PC-9 (cell line): Measurements from ENCODE around the gene EPHA3. TPM values are rescaled to one million over a fixed set of nuclear protein-coding genes. Genes with fewer than 3 reads are reported as not detected.

Experiments used
- BruUV-seq: library from RNA; stranded (reverse); fragments of 400-500 nt; replicated peaks from 2 replicates; lab custom pipeline; 2021; lab: Mats Ljungman, UMichigan
- CTCF ChIA-PET: fragments of 300-600 bp; sonication (Branson Sonifier 250); formaldehyde crosslinking; loops from one replicate; lab custom pipeline; 2022; ENCODE audit warnings: antibody characterized with exemption; lab: Charles Lee
- POLR2A ChIA-PET: fragments of 300-600 bp; sonication (Branson Sonifier 250); formaldehyde crosslinking; loops from one replicate; lab custom pipeline; 2022; ENCODE audit warnings: antibody characterized with exemption; ENCODE audit not compliant: unreplicated experiment; lab: Charles Lee
- DNase-seq, 2 experiments: peaks; one replicate each; pipeline versions ENCODE4 v3.0.0 to v3.0.0-alpha.2; 2015 to 2022; ENCODE audit warnings: mixed read lengths in 1 of 2
- H2AFZ ChIP-seq: fragments of 200-600 bp; sonication (generic); 2 replicates; pipeline ENCODE4 v1.8.1; 2017; ENCODE audit warnings: antibody characterized with exemption
- H3F3A ChIP-seq: fragments of 200-600 bp; sonication (generic); 2 replicates; pipeline ENCODE4 v1.8.1; 2017; ENCODE audit warnings: antibody characterized with exemption, mild to moderate bottlenecking, low read depth; ENCODE audit not compliant: insufficient read depth
- H3K27ac ChIP-seq: fragments of 200-600 bp; sonication (generic); 2 replicates; pipeline ENCODE4 v1.6.1; 2016; ENCODE audit warnings: mixed run types
- H3K27me3 ChIP-seq: fragments of 200-600 bp; sonication (generic); 2 replicates; pipeline ENCODE4 v1.6.1; 2016; ENCODE audit warnings: low read depth, mixed run types; ENCODE audit not compliant: insufficient read depth
- H3K36me3 ChIP-seq: fragments of 200-600 bp; sonication (generic); 2 replicates; pipeline ENCODE4 v1.6.1; 2016; ENCODE audit warnings: low read depth, mixed run types
- H3K4me1 ChIP-seq: fragments of 200-600 bp; sonication (generic); replicated peaks from 2 replicates; pipeline ENCODE4 v1.6.1; 2016; ENCODE audit warnings: mixed run types; ENCODE audit not compliant: insufficient read depth
- H3K4me2 ChIP-seq: fragments of 200-600 bp; sonication (generic); 2 replicates; pipeline ENCODE4 v1.6.1; 2017; ENCODE audit warnings: mixed run types
- H3K4me3 ChIP-seq: fragments of 200-600 bp; sonication (generic); 2 replicates; pipeline ENCODE4 v1.6.1; 2016; ENCODE audit warnings: mixed run types
- H3K79me2 ChIP-seq: fragments of 200-600 bp; sonication (generic); 2 replicates; pipeline ENCODE4 v1.6.1; 2017; ENCODE audit warnings: low read depth, mixed run types
- H3K9me2 ChIP-seq: fragments of 200-600 bp; sonication (generic); 2 replicates; pipeline ENCODE4 v1.8.1; 2017; ENCODE audit warnings: mild to moderate bottlenecking; ENCODE audit not compliant: insufficient read depth
- H3K9me3 ChIP-seq: fragments of 200-600 bp; sonication (generic); 2 replicates; pipeline ENCODE4 v1.8.1; 2016; ENCODE audit warnings: low read depth; ENCODE audit not compliant: insufficient read depth
- H4K20me1 ChIP-seq: fragments of 200-600 bp; sonication (generic); 2 replicates; pipeline ENCODE4 v1.8.1; 2017; ENCODE audit not compliant: insufficient read depth
- EZH2 ChIP-seq: fragments of 200-600 bp; sonication (generic); IDR thresholded peaks from 2 replicates; pipeline ENCODE4 v1.8.0; 2017; ENCODE audit warnings: antibody characterized with exemption, low read depth
- intact Hi-C: fragments of 100-400 bp; cut with micrococcal nuclease; formaldehyde crosslinking; loops from one replicate; pipeline ENCODE4 v1.10.0; 2022; ENCODE audit not compliant: unreplicated experiment
- total RNA-seq: library from RNA; stranded (reverse); gene quantifications from 2 replicates; pipeline ENCODE4 v1.2.3, GENCODE V29; 2021
- TF ChIP-seq, protein P1 (sequence below): fragments of 200-600 bp; sonication (generic); conservative IDR thresholded peaks from 2 replicates; pipeline ENCODE4 v1.6.1; 2017; ENCODE audit warnings: mixed run types, antibody characterized with exemption, mild to moderate bottlenecking, moderate library complexity

The EPHA3 gene
- total RNA-seq, 1 experiment from 2014 or later, result not detected

DNA sequence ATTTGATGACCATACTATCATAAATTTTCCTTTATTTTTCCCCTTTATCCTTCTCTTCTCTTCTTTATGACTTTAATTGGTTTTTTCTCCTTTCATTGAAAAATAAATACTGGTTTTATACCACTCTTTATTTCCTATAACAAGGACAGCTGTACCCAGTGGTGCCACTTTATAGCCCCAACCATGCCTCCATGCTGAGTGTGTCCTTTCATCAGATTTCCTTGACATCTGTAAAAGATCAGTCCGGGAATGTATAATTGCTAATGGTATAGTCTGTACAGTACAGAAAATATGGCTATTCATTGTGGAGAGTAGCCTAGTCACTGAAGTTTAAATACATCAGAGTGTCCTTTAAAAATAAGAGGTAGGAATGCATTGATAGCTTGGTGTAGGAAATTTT lies 74.6 kb downstream of the EPHA3 start:
- H3K9me3 ChIP-seq, result no peaks in the 10 kb centered on the region
- H3K79me2 ChIP-seq, result no peaks in the 10 kb centered on the region
- CTCF ChIA-PET, result no interaction called here
- H2AFZ ChIP-seq, result no peak overlapping the region
- no peaks in the 10 kb centered on the region for H3K36me3 ChIP-seq
- BruUV-seq, result no TSS peak
- no peaks in the 10 kb centered on the region for H3K9me2 ChIP-seq
- H3K4me3 ChIP-seq, result no peak overlapping the region
- H3K4me1 ChIP-seq, result no peaks in the 10 kb centered on the region
- no peaks in the 10 kb centered on the region for H3F3A ChIP-seq
- no peak for DNase-seq
- H4K20me1 ChIP-seq, result no peaks in the 10 kb centered on the region
- TF ChIP-seq, protein P1, sequence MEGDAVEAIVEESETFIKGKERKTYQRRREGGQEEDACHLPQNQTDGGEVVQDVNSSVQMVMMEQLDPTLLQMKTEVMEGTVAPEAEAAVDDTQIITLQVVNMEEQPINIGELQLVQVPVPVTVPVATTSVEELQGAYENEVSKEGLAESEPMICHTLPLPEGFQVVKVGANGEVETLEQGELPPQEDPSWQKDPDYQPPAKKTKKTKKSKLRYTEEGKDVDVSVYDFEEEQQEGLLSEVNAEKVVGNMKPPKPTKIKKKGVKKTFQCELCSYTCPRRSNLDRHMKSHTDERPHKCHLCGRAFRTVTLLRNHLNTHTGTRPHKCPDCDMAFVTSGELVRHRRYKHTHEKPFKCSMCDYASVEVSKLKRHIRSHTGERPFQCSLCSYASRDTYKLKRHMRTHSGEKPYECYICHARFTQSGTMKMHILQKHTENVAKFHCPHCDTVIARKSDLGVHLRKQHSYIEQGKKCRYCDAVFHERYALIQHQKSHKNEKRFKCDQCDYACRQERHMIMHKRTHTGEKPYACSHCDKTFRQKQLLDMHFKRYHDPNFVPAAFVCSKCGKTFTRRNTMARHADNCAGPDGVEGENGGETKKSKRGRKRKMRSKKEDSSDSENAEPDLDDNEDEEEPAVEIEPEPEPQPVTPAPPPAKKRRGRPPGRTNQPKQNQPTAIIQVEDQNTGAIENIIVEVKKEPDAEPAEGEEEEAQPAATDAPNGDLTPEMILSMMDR, result no peak
- TF ChIP-seq EZH2, result no peak
- POLR2A ChIA-PET, result no interaction called here
- H3K27me3 ChIP-seq, result no peaks in the 10 kb centered on the region
- no peak overlapping the region for H3K4me2 ChIP-seq
- H3K27ac ChIP-seq, result no peak overlapping the region
- intact Hi-C loops, result no loop called here

DNA sequence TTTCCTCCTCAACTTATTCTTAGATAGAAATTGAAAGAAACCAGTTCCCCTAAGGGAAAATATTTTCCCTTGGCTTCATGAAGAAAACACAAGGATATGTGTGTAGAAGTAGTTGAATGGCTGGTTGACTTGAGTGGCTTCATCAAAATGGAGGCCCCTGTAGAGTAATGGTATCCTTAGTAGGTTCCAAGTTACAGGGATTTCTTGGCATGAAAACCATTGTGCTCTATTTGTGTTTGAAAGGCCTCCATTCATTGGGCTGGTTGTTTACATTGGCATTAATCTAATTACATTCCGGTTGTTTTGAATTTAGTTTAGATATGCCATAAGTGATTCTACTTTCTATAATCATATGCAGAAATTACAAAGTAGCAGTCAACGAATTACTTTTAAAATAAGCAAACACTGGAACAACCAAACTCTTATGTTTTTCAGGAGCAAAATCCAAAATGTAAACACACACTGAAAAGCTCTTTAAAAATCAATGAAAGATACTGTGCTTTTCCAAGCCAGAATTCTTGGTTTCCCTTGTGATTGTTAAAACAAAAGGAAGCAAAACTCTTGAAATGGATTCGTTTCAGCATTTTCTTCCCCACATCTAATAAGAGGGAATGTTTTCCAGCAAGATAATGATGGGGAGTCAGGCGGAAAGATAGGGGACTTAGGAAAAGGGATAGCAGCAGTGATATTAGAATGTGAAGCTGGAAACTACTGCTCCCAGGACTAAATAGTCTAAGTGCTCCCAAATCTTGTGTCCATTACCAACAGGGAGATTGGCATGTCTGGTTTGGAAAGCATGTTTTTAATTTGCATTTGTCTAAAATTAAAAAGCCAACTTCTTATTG lies 77.0 kb downstream of the EPHA3 start:
- no peak overlapping the region for H3K4me2 ChIP-seq
- H3K9me3 ChIP-seq, result no peaks in the 10 kb centered on the region
- no peak overlapping the region for H3K4me3 ChIP-seq
- no peaks in the 10 kb centered on the region for H3K79me2 ChIP-seq
- ChIA-PET CTCF (no interaction called here), POLR2A (no interaction called here)
- BruUV-seq, result no TSS peak
- no peaks in the 10 kb centered on the region for H3F3A ChIP-seq
- intact Hi-C loops, result no loop called here
- no peaks in the 10 kb centered on the region for H4K20me1 ChIP-seq
- H3K4me1 ChIP-seq, result no peaks in the 10 kb centered on the region
- H3K9me2 ChIP-seq, result no peaks in the 10 kb centered on the region
- no peak for DNase-seq
- H3K27ac ChIP-seq, result no peak overlapping the region
- no peak overlapping the region for H2AFZ ChIP-seq
- H3K27me3 ChIP-seq, result no peaks in the 10 kb centered on the region
- H3K36me3 ChIP-seq, result no peaks in the 10 kb centered on the region
- TF ChIP-seq, protein P1, result no peak
- no peak for TF ChIP-seq EZH2

DNA sequence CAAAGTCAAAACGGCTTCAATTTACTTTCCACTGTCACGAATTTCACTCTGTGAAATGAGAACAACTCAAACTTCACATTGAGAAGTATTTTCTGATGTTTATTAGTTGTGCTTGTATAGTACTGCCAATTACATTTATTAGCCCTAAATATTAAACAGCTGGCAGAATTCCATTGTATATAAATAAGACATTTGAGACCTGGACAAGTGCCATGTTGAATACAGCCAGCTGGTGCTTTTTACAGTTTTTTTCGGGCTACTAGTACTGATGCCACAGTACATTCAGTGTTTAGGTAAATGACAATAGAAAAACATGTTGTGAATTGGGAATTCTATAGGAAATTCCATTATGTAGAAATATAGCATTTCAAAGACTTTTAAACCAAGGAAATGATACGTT lies 79.0 kb downstream of the EPHA3 start:
- intact Hi-C loops, result no loop called here
- CTCF ChIA-PET, result no interaction called here

More for the DNA sequence above, 79.0 kb downstream of the EPHA3 start:
- Histone ChIP-seq H3F3A (no peaks in the 10 kb centered on the region), H3K36me3 (no peaks in the 10 kb centered on the region), H3K4me1 (no peaks in the 10 kb centered on the region), H2AFZ (0 out of 2 replicates have a peak overlapping the region, but pooled peaks have one; percentile 43), H3K4me3 (no peak overlapping the region), H3K9me2 (no peaks in the 10 kb centered on the region), H3K79me2 (no peaks in the 10 kb centered on the region), H3K27me3 (no peaks in the 10 kb centered on the region), H3K9me3 (no peaks in the 10 kb centered on the region), H4K20me1 (no peaks in the 10 kb centered on the region), H3K4me2 (no peak overlapping the region), H3K27ac (no peak overlapping the region)
- DNase-seq, result no peak
- BruUV-seq, result no TSS peak
- POLR2A ChIA-PET, result no interaction called here
- TF ChIP-seq, protein P1, result no peak
- no peak for TF ChIP-seq EZH2
